ENCODE data around the gene C17orf67.
"Not testable (repeated sequence)": the region's sequence is repeated elsewhere in the genome, so short reads cannot be mapped to it uniquely, and the experiment has no call there.

The C17orf67 gene

DNA sequence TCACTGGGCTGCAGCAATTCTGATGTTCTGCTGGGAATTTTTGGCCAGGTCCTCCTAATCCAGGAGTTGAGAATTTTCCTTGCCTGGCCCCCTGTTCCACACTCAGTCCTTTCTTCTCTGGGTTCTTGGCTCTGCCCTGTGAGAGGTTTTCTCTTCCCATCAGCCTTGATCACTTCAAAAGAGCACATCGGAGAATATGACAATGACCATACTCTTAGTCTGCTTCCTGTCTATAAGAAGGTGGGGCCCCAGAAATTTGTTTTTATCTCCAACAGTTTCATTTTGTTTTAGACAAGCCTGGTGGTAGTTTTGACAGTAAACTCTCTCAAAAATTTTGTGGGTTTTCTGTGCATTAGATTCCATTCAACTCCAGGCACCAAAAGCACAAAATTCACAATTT, 70.7 kb downstream of the C17orf67 start:
- DNase-seq (ENCODE audit: low read depth): no peak
- no peak overlapping the region for H3K4me3 ChIP-seq (ENCODE audit: control insufficient read depth, low read depth, low read length)
- TF ChIP-seq, protein P1, sequence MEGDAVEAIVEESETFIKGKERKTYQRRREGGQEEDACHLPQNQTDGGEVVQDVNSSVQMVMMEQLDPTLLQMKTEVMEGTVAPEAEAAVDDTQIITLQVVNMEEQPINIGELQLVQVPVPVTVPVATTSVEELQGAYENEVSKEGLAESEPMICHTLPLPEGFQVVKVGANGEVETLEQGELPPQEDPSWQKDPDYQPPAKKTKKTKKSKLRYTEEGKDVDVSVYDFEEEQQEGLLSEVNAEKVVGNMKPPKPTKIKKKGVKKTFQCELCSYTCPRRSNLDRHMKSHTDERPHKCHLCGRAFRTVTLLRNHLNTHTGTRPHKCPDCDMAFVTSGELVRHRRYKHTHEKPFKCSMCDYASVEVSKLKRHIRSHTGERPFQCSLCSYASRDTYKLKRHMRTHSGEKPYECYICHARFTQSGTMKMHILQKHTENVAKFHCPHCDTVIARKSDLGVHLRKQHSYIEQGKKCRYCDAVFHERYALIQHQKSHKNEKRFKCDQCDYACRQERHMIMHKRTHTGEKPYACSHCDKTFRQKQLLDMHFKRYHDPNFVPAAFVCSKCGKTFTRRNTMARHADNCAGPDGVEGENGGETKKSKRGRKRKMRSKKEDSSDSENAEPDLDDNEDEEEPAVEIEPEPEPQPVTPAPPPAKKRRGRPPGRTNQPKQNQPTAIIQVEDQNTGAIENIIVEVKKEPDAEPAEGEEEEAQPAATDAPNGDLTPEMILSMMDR (IDR thresholded peaks at IDR 0.05; ENCODE audit: control insufficient read depth, insufficient read depth, low read depth, low read length, missing control alignments): no peak

DNA sequence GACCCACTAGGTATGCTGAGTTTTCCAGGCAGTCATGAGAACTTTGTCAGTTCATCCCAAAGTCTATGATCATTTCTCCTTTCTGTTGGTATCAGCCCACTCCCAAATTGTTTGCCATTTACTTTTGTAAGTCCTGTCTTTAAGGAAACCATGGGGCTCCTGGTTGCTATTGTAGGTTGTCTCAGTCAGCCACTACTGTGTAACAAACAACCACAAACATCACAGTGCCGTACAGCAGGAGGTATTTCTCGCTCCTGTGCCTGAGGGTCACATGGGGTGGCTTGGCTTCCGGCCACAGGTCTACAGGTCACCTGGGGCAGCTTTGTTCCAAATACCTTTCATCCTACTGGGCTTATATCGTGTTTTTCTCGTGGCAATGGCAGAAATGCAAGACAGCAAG, 71.6 kb downstream of the C17orf67 start:
- no peak for DNase-seq (ENCODE audit: low read depth)
- TF ChIP-seq, protein P1 (IDR thresholded peaks at IDR 0.05; ENCODE audit: control insufficient read depth, insufficient read depth, low read depth, low read length, missing control alignments): no peak
- H3K4me3 ChIP-seq (ENCODE audit: control insufficient read depth, low read depth, low read length): no peak overlapping the region

DNA sequence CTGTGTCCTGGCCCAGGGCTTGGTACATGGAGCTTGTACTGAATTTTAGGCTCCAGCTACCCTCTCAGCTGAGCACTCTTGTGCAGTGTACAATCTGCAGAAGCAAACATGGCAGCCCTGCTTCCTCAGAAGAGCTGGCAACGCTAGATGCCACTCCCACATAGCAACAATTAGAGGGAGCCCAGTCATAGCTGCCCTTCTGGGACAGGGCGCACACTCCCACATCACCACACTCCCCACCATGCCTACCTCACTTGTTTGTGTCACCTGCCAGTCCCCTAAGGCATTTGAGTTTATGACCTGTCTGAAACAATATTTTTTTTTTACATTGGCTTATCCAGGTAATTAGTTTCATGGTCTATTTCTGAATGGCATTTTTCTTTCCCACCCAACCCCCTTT, 72.3 kb downstream of the C17orf67 start:
- no peak for DNase-seq (ENCODE audit: low read depth)
- TF ChIP-seq, protein P1 (IDR thresholded peaks at IDR 0.05; ENCODE audit: control insufficient read depth, insufficient read depth, low read depth, low read length, missing control alignments): no peak

DNA sequence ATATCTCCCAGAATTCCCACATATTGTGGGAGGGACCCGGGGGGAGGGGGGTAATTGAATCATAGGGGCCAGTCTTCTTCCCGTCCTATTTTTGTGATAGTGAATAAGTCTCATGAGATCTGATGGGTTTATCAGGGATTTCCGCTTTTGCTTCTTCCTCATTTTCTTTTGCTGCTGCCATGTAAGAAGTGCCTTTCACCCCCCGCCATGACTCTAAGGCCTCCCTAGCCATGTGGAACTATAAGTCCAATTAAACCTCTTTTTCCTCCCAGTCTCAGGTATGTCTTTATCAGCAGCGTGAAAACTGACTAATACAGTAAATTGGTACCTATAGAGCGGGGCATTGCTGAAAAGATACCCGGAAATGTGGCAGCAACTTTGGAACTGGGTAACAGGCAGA, 76.1 kb downstream of the C17orf67 start:
- not testable (repeated sequence) for H3K4me3 ChIP-seq (ENCODE audit: control insufficient read depth, low read depth, low read length); DNase-seq (ENCODE audit: low read depth)

More for the DNA sequence above, 72.3 kb downstream of the C17orf67 start:
- H3K4me3 ChIP-seq (ENCODE audit: control insufficient read depth, low read depth, low read length): no peak overlapping the region

DNA sequence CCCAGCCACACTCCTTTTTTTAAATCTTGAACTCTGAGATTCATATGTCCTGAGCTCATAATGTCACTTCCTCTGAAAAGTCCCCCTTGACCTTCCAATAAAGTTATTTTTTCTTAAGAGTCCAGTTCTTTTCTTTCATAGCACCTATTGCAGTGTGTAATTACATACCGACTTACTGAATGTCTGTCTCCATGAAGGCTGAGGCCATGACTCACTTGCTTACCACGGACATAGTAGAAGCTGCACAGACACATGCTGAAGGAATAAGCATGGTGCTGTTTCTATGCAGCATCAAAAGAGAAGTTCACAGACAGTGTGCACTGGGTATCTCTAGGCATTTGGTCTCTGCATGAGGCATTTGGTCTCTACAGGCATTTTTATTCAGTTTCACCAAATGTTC, 77.2 kb downstream of the C17orf67 start:
- TF ChIP-seq, protein P1 (IDR thresholded peaks at IDR 0.05; ENCODE audit: control insufficient read depth, insufficient read depth, low read depth, low read length, missing control alignments): no peak
- peak; percentile 85 for DNase-seq (ENCODE audit: low read depth)
- H3K4me3 ChIP-seq (ENCODE audit: control insufficient read depth, low read depth, low read length): no peak overlapping the region

DNA sequence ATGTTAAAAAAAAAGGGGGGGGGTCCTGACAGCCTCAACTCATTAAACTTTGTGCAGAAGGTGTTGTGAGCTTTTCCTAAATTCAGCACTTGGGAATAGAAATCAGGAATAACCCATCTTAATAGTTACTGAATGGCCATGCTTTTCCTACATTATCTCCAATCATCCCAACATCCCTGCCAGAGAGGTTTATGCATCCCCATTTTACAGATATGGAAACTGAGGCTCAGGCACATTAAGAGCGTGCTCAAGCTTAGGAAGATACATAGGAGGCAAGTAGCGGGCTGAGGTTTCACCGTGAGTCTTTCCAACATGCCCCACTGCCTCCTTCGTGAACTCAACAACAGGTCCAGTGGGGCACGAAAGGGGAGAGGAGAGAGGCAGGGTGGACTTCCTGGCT, 78.4 kb downstream of the C17orf67 start:
- no peak overlapping the region for H3K4me3 ChIP-seq (ENCODE audit: control insufficient read depth, low read depth, low read length)
- no peak for DNase-seq (ENCODE audit: low read depth)
- TF ChIP-seq, protein P1 (IDR thresholded peaks at IDR 0.05; ENCODE audit: control insufficient read depth, insufficient read depth, low read depth, low read length, missing control alignments): no peak

DNA sequence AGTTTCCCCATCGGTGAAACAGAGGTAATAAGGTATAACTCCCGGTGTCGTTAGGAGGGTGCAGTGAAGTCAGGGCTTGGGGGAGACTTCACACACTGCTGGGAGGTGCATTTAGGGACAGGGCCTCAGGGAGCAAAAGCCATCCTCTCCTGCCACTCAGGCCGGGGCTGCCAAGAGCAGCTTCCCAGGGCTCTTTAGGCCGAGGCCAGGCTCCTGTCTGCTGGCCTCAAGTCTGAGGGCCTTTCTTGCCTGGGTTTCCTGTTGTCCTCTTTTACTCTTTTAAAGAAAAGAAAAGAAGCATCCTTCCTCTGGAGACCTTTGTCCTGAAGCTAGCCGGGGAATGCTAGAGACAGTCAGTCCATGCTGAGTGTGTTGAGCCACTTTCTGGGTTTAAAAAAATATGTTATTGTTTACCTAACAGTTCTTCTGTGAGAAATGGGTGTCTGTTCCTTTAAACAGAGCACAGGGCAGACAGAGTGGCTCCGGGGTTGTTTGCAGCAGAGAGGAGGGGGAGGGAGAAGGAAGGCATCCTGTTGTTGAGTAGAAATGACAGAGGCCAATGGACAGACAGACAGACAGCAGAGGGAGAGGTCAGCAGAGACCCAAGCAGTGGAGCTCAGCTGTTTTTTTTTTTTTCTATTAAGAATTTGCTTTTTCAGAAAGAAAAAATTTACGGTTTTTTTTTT, 79.1 kb downstream of the C17orf67 start:
- no peak for DNase-seq (ENCODE audit: low read depth)
- no peak overlapping the region for H3K4me3 ChIP-seq (ENCODE audit: control insufficient read depth, low read depth, low read length)
- TF ChIP-seq, protein P1 (IDR thresholded peaks at IDR 0.05; ENCODE audit: control insufficient read depth, insufficient read depth, low read depth, low read length, missing control alignments): no peak

Data from AG09309 (cell line).